H1 (cell line): ENCODE measurements around the gene PARP1. TPM values are rescaled to one million over a fixed set of nuclear protein-coding genes. Genes with fewer than 3 reads are reported as not detected.

ENCODE experiments used
- CTCF ChIA-PET: fragments of 300-600 bp; sonication (Branson Sonifier 250); formaldehyde crosslinking; loops from one replicate; lab custom pipeline; 2021; ENCODE audit not compliant: partially characterized antibody; lab: Charles Lee
- POLR2A ChIA-PET: fragments of 300-600 bp; sonication (Branson Sonifier 250); formaldehyde crosslinking; loops from one replicate; lab custom pipeline; 2021; ENCODE audit warnings: inconsistent platforms; ENCODE audit not compliant: partially characterized antibody; lab: Charles Lee
- DNase-seq, 2 experiments: peaks; one replicate each; pipeline versions ENCODE4 v3.0.0 to v3.0.0-alpha.2; 2010 to 2022; ENCODE audit warnings: low spot score in 2 of 2, low read depth in 1 of 2, mixed read lengths in 1 of 2
- FAIRE-seq: peaks from 2 replicates; lab custom pipeline; 2011; peaks lifted over from hg19 to GRCh38; lab: Jason Lieb, UNC
- H2AFZ ChIP-seq: 2 replicates; pipeline ENCODE4 v1.8.1; 2012; ENCODE audit warnings: low read length, inconsistent platforms
- H2AK5ac ChIP-seq: 2 replicates; pipeline ENCODE4 v1.6.1; 2013; ENCODE audit warnings: low read depth, low read length
- H2BK120ac ChIP-seq: replicated peaks from 2 replicates; pipeline ENCODE3; 2013; ENCODE audit warnings: low read depth, low read length, inconsistent platforms
- H2BK12ac ChIP-seq: 2 replicates; pipeline ENCODE4 v1.6.1; 2013; ENCODE audit warnings: low read depth, low read length
- H2BK15ac ChIP-seq: 2 replicates; pipeline ENCODE4 v1.6.1; 2013; ENCODE audit warnings: low read length
- H2BK20ac ChIP-seq: 2 replicates; pipeline ENCODE4 v1.6.1; 2013; ENCODE audit warnings: low read length
- H2BK5ac ChIP-seq: 2 replicates; pipeline ENCODE4 v1.6.1; 2013; ENCODE audit warnings: low read depth, low read length
- H3K14ac ChIP-seq: 2 replicates; pipeline ENCODE4 v1.6.1; 2013; ENCODE audit warnings: inconsistent platforms; ENCODE audit not compliant: insufficient read length
- H3K18ac ChIP-seq: 2 replicates; pipeline ENCODE4 v1.6.1; 2013; ENCODE audit warnings: low read length; ENCODE audit errors: extremely low read depth
- H3K23ac ChIP-seq: 2 replicates; pipeline ENCODE4 v1.6.1; 2013; ENCODE audit warnings: inconsistent platforms; ENCODE audit not compliant: insufficient read length
- H3K23me2 ChIP-seq: 2 replicates; pipeline ENCODE4 v1.6.1; 2013; ENCODE audit warnings: low read depth, low read length
- H3K27ac ChIP-seq: 2 replicates; pipeline ENCODE4 v1.6.1; 2011; ENCODE audit warnings: low read depth, low read length, inconsistent platforms
- H3K27me3 ChIP-seq, 4 experiments: replicated peaks in 1 of 4; 1 replicate in 1 of 4; 2 replicates in 3 of 4; pipeline versions ENCODE4 v1.6.1 to v1.8.1; 2011 to 2013; ENCODE audit warnings: low read length in 3 of 4, mild to moderate bottlenecking in 3 of 4, inconsistent platforms in 2 of 4, mixed read lengths in 2 of 4, moderate library complexity in 1 of 4; ENCODE audit not compliant: control insufficient read depth in 3 of 4, insufficient read depth in 3 of 4; ENCODE audit errors: extremely low read depth in 1 of 4
- H3K36me3 ChIP-seq, 4 experiments: 2 replicates each; pipeline versions ENCODE4 v1.6.1 to v1.8.1; 2011 to 2013; ENCODE audit warnings: mild to moderate bottlenecking in 4 of 4, low read length in 3 of 4, moderate library complexity in 2 of 4, control low read depth in 1 of 4, inconsistent platforms in 1 of 4; ENCODE audit not compliant: insufficient read depth in 4 of 4, control insufficient read depth in 2 of 4
- H3K4ac ChIP-seq: replicated peaks from 2 replicates; pipeline ENCODE3; 2013; ENCODE audit warnings: low read length, low read depth, mixed read lengths, inconsistent platforms; ENCODE audit not compliant: insufficient read length
- H3K4me1 ChIP-seq, 4 experiments: replicated peaks in 1 of 4; 1 replicate in 1 of 4; 2 replicates in 3 of 4; pipeline versions ENCODE4 v1.6.1 to v1.8.1; 2011 to 2013; ENCODE audit warnings: low read length in 3 of 4, inconsistent platforms in 2 of 4, mixed read lengths in 1 of 4; ENCODE audit not compliant: insufficient read depth in 4 of 4, control insufficient read depth in 3 of 4
- H3K4me2 ChIP-seq, 2 experiments: 2 replicates each; pipeline versions ENCODE4 v1.6.1 to v1.8.1; 2011 to 2013; ENCODE audit warnings: low read depth in 2 of 2, low read length in 2 of 2, control low read depth in 1 of 2, inconsistent platforms in 1 of 2, mild to moderate bottlenecking in 1 of 2; ENCODE audit not compliant: insufficient read depth in 1 of 2
- H3K4me3 ChIP-seq, 4 experiments: fragments of 200-600, 300-600 bp in 1 of 4; sonication (generic), shearing (Covaris generic), sonication (Bioruptor Twin) in 1 of 4; 2 replicates each; pipeline versions ENCODE4 v1.5.1 to v1.8.1; 2011 to 2016; ENCODE audit warnings: low read length in 4 of 4, low read depth in 3 of 4, control low read depth in 2 of 4, inconsistent platforms in 2 of 4, mild to moderate bottlenecking in 2 of 4, mixed read lengths in 1 of 4, moderate library complexity in 1 of 4; ENCODE audit not compliant: insufficient read depth in 2 of 4; ENCODE audit errors: extremely low read depth in 1 of 4
- H3K56ac ChIP-seq: replicated peaks from 2 replicates; pipeline ENCODE3; 2013; ENCODE audit warnings: low read depth, mild to moderate bottlenecking, mixed read lengths, low read length, inconsistent platforms; ENCODE audit not compliant: insufficient read length
- H3K79me1 ChIP-seq: 2 replicates; pipeline ENCODE4 v1.6.1; 2013; ENCODE audit warnings: low read depth, low read length, control low read depth
- H3K79me2 ChIP-seq, 2 experiments: 2 replicates each; pipeline versions ENCODE4 v1.6.1 to v1.8.1; 2012 to 2013; ENCODE audit warnings: low read length in 2 of 2, mild to moderate bottlenecking in 2 of 2, inconsistent platforms in 1 of 2; ENCODE audit not compliant: insufficient read depth in 2 of 2, control insufficient read depth in 1 of 2
- H3K9ac ChIP-seq, 4 experiments: replicated peaks in 1 of 4; 1 replicate in 1 of 4; 2 replicates in 3 of 4; pipeline versions ENCODE4 v1.6.1 to v1.8.1; 2011 to 2013; ENCODE audit warnings: low read depth in 3 of 4, low read length in 3 of 4, control low read depth in 2 of 4, mild to moderate bottlenecking in 2 of 4, moderate library complexity in 2 of 4, inconsistent platforms in 1 of 4; ENCODE audit errors: extremely low read depth in 1 of 4
- H3K9me3 ChIP-seq, 2 experiments: 2 replicates each; pipeline versions ENCODE4 v1.6.1 to v1.8.1; 2012 to 2013; ENCODE audit warnings: mild to moderate bottlenecking in 2 of 2, moderate library complexity in 2 of 2, control low read depth in 1 of 2, inconsistent platforms in 1 of 2, low read depth in 1 of 2, low read length in 1 of 2, mixed read lengths in 1 of 2; ENCODE audit not compliant: insufficient read depth in 2 of 2
- H4K20me1 ChIP-seq, 2 experiments: replicated peaks in 1 of 2; 2 replicates each; pipeline versions ENCODE3 to v1.8.1; 2011 to 2013; ENCODE audit warnings: inconsistent platforms in 2 of 2, low read length in 2 of 2, mild to moderate bottlenecking in 1 of 2; ENCODE audit not compliant: insufficient read depth in 2 of 2, control insufficient read depth in 1 of 2
- H4K5ac ChIP-seq: 2 replicates; pipeline ENCODE4 v1.6.1; 2013; ENCODE audit warnings: low read length, low read depth, mixed read lengths, inconsistent platforms; ENCODE audit not compliant: insufficient read length
- H4K8ac ChIP-seq: 2 replicates; pipeline ENCODE4 v1.8.0; 2013; ENCODE audit warnings: mild to moderate bottlenecking, moderate library complexity, low read length, inconsistent platforms; ENCODE audit not compliant: insufficient read depth; ENCODE audit errors: extremely low read depth
- H4K91ac ChIP-seq: replicated peaks from 2 replicates; pipeline ENCODE3; 2013; ENCODE audit warnings: low read length, mixed read lengths, inconsistent platforms; ENCODE audit not compliant: insufficient read length
- CHD1 ChIP-seq: IDR thresholded peaks from 2 replicates; pipeline ENCODE4 v1.6.1; 2012; ENCODE audit warnings: low read depth, low read length, improper control_type of control experiment
- GTF2F1 ChIP-seq: IDR thresholded peaks from 2 replicates; pipeline ENCODE4 v1.6.1; 2012; ENCODE audit warnings: low read depth, low read length, improper control_type of control experiment, borderline replicate concordance
- SIN3A ChIP-seq, 2 experiments: IDR thresholded peaks in 1 of 2; conservative IDR thresholded peaks in 1 of 2; 2 replicates each; pipeline ENCODE4 v1.6.1; 2011 to 2012; ENCODE audit warnings: low read length in 2 of 2, improper control_type of control experiment in 1 of 2, low read depth in 1 of 2, mild to moderate bottlenecking in 1 of 2
- SIX5 ChIP-seq: IDR thresholded peaks from 2 replicates; pipeline ENCODE4 v1.6.1; 2011; ENCODE audit warnings: mild to moderate bottlenecking, low read depth, low read length
- SP2 ChIP-seq: IDR thresholded peaks from 2 replicates; pipeline ENCODE4 v1.6.1; 2012; ENCODE audit warnings: mild to moderate bottlenecking, low read length, inconsistent platforms
- TEAD4 ChIP-seq: IDR thresholded peaks from 2 replicates; pipeline ENCODE4 v1.6.1; 2012; ENCODE audit warnings: low read depth, low read length, inconsistent platforms, mixed read lengths
- WGBS, 2 experiments: shearing (Covaris generic) in 1 of 2; methylation state at CpG; one replicate each; pipeline versions ENCODE4 v1.1.6 to v1.1.7; 2013 to 2015; ENCODE audit warnings: low lambda C conversion rate in 2 of 2, mixed read lengths in 2 of 2, inconsistent platforms in 1 of 2, low coverage in 1 of 2, missing lambda C conversion rate in 1 of 2; ENCODE audit not compliant: insufficient replicate concordance in 2 of 2, insufficient coverage in 1 of 2, insufficient read length in 1 of 2; ENCODE audit errors: extremely low coverage in 1 of 2, missing lambda C conversion rate in 1 of 2; 5-methylcytosine and 5-hydroxymethylcytosine counted together
- polyA plus RNA-seq, 7 experiments: library from polyadenylated mRNA; depleted of rRNA in 3 of 7; stranded (reverse) in 5 of 7; unstranded in 2 of 7; fragments of >200 nt in 5 of 7; fragments of 200-250 nt in 2 of 7; gene quantifications; 1 replicate in 5 of 7; 2 replicates in 1 of 7; 4 replicates in 1 of 7; pipeline versions ENCODE4 v1.2.1 to v1.2.3, GENCODE V29; 2011 to 2013; ENCODE audit warnings: missing spikeins in 2 of 7, mixed read lengths in 2 of 7
- total RNA-seq: library from RNA; stranded (reverse); fragmentation: NEBNext Ultra II Directional; extraction: Animal tissue kit (Norgen Biotek cat#: 25700); gene quantifications from 2 replicates; pipeline ENCODE4 v1.2.1, GENCODE V29; 2021

Gene PARP1
- total and polyA plus RNA-seq, 2 of the 8 experiments (the other 6 are each of a cell fraction or from before 2014, with no cell fraction given), result 416 to 441 TPM

GRCh38 chr1:226420328-226420727, 12.4 kb upstream of the PARP1 start:
- Histone ChIP-seq H3K4ac (no peak overlapping the region), H4K20me1 (no peaks in the 10 kb centered on the region), H3K23me2 (no peaks in the 10 kb centered on the region), H3K4me2 (no peak overlapping the region), H2BK120ac (no peak overlapping the region), H3K23ac (no peak overlapping the region), H3K9ac (no peak overlapping the region), H3K14ac (no peak overlapping the region), H3K79me2 (no peaks in the 10 kb centered on the region), H3K4me1 (peaks cover 0 to 2% (median 0%) of the 10 kb centered on the region in 4 experiments; a peak in 1 of 7 replicates), H2BK12ac (no peak overlapping the region), H2AFZ (no peak overlapping the region), H3K18ac (no peak overlapping the region), H4K5ac (no peak overlapping the region), H2AK5ac (no peak overlapping the region), H3K27me3 (no peaks in the 10 kb centered on the region), H3K9me3 (no peaks in the 10 kb centered on the region), H4K91ac (no peak overlapping the region), H4K8ac (no peak overlapping the region), H3K27ac (no peak overlapping the region), H3K4me3 (no peak overlapping the region), H2BK15ac (no peak overlapping the region), H2BK20ac (no peak overlapping the region), H2BK5ac (no peak overlapping the region)
- ChIA-PET POLR2A (interaction anchor here (0.6 to 1.4 kb wide), 2 partner anchors 12 to 86 kb away, joined by 3 to 4 read pairs; partner anchors contain the start of gene PARP1), CTCF (interaction anchor here (0.9 to 2.5 kb wide), 5 partner anchors 15 to 206 kb away, joined by 3 to 9 read pairs (median 3); no protein-coding TSS in a partner anchor)
- DNase-seq, result no peak
- 96% methylated on average over 5 of the region's 5 CpGs; no CpG with 5 or more reads in 1 of the 2 experiments for WGBS, 2 experiments
- no peak for FAIRE-seq
- TF ChIP-seq SIX5 (no peak), CHD1 (no peak), SIN3A (conservative IDR thresholded peaks at IDR 0.05 in 1 of 2, IDR thresholded peaks at IDR 0.05 in 1 of 2; ENCODE audit: low read depth in 1 of 2, low read length in 2 of 2) (no peak), SP2 (no peak), GTF2F1 (no peak), TEAD4 (no peak)
- TF ChIP-seq, all 59 proteins: peak for 0
- no peaks in the 10 kb centered on the region for H3K36me3 ChIP-seq
- H3K56ac ChIP-seq, result no peak overlapping the region
- H3K79me1 ChIP-seq, result no peaks in the 10 kb centered on the region
